Spinal cord (tissue), 10 donors: ENCODE data around the gene DDIT3. TPM values are rescaled to one million over a fixed set of nuclear protein-coding genes. Genes with fewer than 3 reads are reported as not detected.
"Not testable (repeated sequence)": the region's sequence is repeated elsewhere in the genome, so short reads cannot be mapped to it uniquely, and the experiment has no call there.

Source experiments
- DNase-seq, 6 donors: peaks; one replicate each; pipeline versions ENCODE4 v3.0.0 to v3.0.0-alpha.2; 2013 to 2015; ENCODE audit warnings: low spot score in 6 of 6, low read depth in 4 of 6
- H3K27ac ChIP-seq: one replicate; pipeline ENCODE4 v1.5.1; 2013; ENCODE audit warnings: low read depth, low read length, control low read depth
- H3K27me3 ChIP-seq: one replicate; pipeline ENCODE4 v1.6.1; 2013; ENCODE audit warnings: low read length; ENCODE audit not compliant: control insufficient read depth, insufficient read depth
- H3K36me3 ChIP-seq: one replicate; pipeline ENCODE4 v1.6.1; 2013; ENCODE audit warnings: low read length; ENCODE audit not compliant: control insufficient read depth, insufficient read depth
- H3K4me1 ChIP-seq: one replicate; pipeline ENCODE4 v1.6.1; 2013; ENCODE audit warnings: low read length; ENCODE audit not compliant: control insufficient read depth, insufficient read depth
- H3K4me3 ChIP-seq: one replicate; pipeline ENCODE4 v1.5.1; 2013; ENCODE audit warnings: low read depth, low read length, control low read depth
- H3K9me3 ChIP-seq: one replicate; pipeline ENCODE4 v1.6.1; 2013; ENCODE audit warnings: low read length; ENCODE audit not compliant: control insufficient read depth, insufficient read depth
- WGBS: methylation state at CpG from one replicate; pipeline ENCODE4 v1.1.5; 2013; ENCODE audit warnings: missing lambda C conversion rate; ENCODE audit not compliant: insufficient coverage; 5-methylcytosine and 5-hydroxymethylcytosine counted together
- polyA plus RNA-seq, 2 donors: library from polyadenylated mRNA; unstranded; fragments of 120-200 nt; gene quantifications; one replicate each; pipeline ENCODE4 v1.2.1, GENCODE V29; 2013; ENCODE audit not compliant: insufficient read length in 2 of 2
- total RNA-seq, 2 donors: library from RNA; depleted of rRNA in 1 of 2; stranded (reverse); fragments of 120-200 nt in 1 of 2; fragments of >200 nt in 1 of 2; gene quantifications; one replicate each; pipeline versions ENCODE4 v1.2.3 to v1.2.4, GENCODE V29; 2013 to 2014
- donor health status: healthy.

Gene DDIT3
- total and polyA plus RNA-seq, 4 donors: 19.9 to 46.7 (median 27.4) TPM

DNA sequence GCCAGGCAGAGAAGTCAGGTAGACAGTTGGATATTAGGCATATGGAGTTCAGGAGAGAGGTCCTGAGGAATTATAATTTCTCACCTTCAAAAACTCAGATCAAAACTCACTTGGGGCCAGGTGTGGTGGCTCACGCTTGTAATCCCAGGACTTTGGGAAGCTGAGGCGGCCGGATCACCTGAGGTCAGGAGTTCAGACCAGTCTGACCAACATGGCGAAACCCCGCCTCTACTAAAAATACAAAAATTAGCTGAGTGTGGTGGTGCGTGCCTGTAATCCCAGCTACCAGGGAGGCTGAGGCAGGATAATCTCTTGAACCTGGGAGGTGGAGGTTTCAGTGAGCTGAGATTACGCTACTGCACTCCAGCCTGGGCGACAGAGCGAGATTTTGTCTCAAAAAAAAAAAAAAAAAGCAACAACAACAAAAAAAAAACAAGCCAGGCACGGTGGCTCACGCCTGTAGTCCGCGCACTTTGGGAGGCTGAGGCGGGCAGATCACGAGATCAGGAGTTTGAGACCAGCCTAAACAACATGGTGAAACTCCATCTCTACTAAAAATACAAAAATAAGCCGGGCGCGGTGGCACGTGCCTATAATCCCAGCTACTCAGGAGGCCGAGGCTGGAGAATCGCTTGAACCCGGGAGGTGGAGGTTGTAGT is 17.9 kb downstream of the DDIT3 start:
- not testable (repeated sequence) for H3K27ac ChIP-seq, H3K27me3 ChIP-seq, H3K4me3 ChIP-seq, H3K9me3 ChIP-seq, H3K4me1 ChIP-seq, DNase-seq
- peaks cover 76% of the 10 kb centered on the region for H3K36me3 ChIP-seq
- WGBS: 100% methylated on average over 3 of the region's 22 CpGs

DNA sequence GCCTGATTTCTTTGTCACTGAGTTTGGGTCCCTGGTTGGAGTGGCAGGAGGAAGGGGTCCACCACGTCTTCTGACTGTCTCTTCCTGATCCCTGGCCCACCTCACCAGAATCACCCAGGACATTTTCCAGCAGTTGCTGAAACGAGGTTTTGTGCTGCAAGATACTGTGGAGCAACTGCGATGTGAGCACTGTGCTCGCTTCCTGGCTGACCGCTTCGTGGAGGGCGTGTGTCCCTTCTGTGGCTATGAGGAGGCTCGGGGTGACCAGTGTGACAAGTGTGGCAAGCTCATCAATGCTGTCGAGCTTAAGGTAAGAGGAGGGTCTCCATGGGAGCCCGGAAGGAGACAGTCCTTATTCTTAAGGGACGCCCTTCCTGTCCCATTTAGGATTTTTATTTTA is 20.1 kb downstream of the DDIT3 start:
- Histone ChIP-seq H3K36me3 (peaks cover 83% of the 10 kb centered on the region), H3K27ac (no peak overlapping the region), H3K4me1 (no peaks in the 10 kb centered on the region)

DNA sequence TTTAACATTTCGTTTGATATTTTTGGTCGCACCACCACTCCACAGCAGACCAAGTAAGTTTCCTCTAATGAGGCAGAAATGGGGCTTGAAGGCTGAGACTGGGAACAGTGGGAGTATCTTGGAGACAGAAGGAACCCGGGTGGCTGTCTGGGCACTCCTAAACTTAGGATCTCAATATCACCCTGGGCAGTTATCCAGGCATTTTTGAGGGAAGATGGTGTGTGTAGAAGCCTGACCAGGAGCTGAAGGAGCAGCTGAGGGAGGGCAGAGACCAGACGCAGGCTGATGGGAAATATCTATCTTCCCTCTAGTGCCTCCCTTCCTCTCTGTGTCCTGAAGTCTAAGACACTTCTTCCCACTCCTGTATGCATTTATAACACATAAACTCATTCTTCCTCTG is 21.7 kb downstream of the DDIT3 start:
- Histone ChIP-seq H3K27ac (no peak overlapping the region), H3K36me3 (peaks cover 72% of the 10 kb centered on the region), H3K4me1 (no peaks in the 10 kb centered on the region), H3K4me3 (no peak overlapping the region), H3K27me3 (no peaks in the 10 kb centered on the region), H3K9me3 (no peaks in the 10 kb centered on the region)
- no CpG with 5 or more reads among the region's 4 CpGs for WGBS
- DNase-seq: no peak

More for the DNA sequence above, 20.1 kb downstream of the DDIT3 start:
- WGBS: 98% methylated on average over 11 of the region's 11 CpGs
- no peaks in the 10 kb centered on the region for H3K27me3 ChIP-seq
- no peaks in the 10 kb centered on the region for H3K9me3 ChIP-seq
- no peak overlapping the region for H3K4me3 ChIP-seq
- no peak for DNase-seq

DNA sequence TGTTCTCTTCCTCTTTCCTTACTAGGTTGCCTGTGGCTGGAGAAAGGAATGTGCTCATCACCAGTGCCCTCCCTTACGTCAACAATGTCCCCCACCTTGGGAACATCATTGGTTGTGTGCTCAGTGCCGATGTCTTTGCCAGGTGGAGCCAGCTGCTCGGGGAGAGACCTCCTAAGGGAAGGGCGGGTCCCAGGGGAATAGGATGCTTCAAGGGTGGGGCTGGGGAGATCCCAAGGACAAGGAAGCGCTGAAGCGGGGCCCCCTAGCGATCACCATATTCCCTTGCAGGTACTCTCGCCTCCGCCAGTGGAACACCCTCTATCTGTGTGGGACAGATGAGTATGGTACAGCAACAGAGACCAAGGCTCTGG is 22.2 kb downstream of the DDIT3 start:
- Histone ChIP-seq H3K4me1 (no peaks in the 10 kb centered on the region), H3K27me3 (no peaks in the 10 kb centered on the region), H3K36me3 (peaks cover 68% of the 10 kb centered on the region), H3K9me3 (no peaks in the 10 kb centered on the region), H3K27ac (no peak overlapping the region), H3K4me3 (no peak overlapping the region)
- DNase-seq: no peak
- no CpG with 5 or more reads among the region's 9 CpGs for WGBS

DNA sequence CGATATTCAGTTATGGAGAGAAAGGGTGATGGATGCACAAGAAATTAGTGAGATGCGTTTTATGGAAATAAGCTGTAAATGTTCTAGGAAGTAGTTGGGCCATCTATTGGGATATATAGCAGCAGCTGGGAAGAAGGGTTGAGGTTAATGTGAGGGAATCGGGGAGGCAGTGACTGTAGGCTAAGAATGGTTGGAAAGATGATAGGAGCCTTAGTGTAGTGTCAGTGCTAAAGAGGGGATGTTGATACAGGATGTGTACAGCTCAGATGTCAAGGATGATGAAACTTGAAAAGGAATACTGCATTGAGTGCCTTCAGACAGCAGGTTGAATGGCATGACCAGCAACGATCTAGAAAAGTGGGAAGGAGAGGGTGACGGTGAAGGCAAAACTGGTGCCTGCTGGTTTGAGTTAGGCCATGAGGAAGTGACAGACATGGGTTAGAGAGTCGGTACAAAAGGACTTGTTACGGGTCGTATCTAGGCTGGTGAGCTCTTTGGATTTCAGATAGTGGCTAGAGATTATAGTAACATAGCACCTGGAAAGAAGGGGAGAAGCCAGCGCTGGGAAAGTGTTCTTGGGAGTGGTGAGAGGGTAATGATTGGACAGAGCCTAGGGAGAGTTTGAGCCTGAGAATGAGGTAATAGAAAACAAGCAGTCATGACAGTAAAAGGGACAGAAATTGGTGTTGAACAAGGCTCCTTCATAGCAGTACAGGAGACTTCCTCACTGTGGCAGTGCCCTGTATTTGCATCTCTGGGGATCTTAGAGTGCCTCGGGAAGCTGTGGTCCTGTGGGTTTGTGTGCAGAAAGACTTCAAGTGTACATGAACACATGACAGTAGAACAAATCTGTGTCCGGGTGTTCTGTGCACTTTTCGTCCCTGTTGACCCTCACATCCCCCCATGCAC is 22.8 kb downstream of the DDIT3 start:
- no peaks in the 10 kb centered on the region for H3K4me1 ChIP-seq
- 97% methylated on average over 12 of the region's 12 CpGs for whole genome bisulfite sequencing
- H3K9me3 ChIP-seq: no peaks in the 10 kb centered on the region
- no peak for DNase-seq
- no peak overlapping the region for H3K4me3 ChIP-seq
- H3K27me3 ChIP-seq: no peaks in the 10 kb centered on the region
- peaks cover 65% of the 10 kb centered on the region for H3K36me3 ChIP-seq
- no peak overlapping the region for H3K27ac ChIP-seq

DNA sequence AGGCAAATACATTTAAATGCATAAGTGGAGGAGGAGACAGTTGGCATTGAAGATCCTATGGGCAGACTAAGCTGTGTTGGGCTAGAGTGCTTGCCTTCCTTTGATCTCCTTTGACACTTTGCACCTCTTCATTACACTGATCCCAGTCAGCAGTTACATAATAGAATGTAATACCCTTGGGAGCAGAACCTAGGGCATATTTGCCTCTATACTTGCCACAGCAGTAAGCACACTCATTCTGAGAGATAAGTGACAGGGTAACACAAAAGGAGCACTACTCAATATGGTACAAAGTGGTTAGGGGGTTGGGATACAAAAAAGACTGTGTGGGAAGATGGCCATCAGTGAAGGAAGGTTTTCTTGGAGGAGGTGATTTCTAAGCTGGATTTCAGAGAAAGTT is 23.5 kb downstream of the DDIT3 start:
- Histone ChIP-seq H3K27ac (no peak overlapping the region), H3K36me3 (peaks cover 62% of the 10 kb centered on the region), H3K9me3 (no peaks in the 10 kb centered on the region)

DNA sequence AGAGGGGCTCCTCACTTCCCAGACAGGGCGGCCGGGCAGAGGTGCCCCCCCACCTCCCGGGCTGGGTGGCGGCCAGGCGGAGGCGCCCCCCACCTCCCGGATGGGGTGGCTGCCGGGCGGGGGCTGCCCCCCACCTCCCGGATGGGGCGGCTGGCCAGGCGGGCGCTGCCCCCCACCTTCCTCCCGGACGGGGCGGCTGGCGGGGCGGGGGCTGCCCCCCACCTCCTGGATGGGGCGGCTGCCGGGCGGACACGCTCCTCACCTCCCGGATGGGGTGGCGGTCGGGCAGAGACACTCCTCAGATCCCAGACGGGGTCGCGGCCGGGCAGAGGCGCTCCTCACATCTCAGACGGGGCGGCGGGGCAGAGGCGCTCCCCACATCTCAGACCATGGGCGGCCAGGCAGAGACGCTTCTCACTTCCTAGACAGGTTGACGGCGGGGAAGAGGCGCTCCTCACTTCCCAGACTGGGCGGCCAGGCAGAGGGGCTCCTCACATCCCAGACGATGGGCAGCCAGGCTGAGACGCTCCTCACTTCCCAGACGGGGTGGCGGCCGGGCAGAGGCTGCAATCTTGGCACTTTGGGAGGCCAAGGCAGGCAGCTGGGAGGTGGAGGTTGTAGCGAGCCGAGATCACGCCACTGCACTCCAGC is 25.1 kb downstream of the DDIT3 start:
- H3K4me1 ChIP-seq, DNase-seq, H3K4me3 ChIP-seq, H3K9me3 ChIP-seq, H3K27ac ChIP-seq, H3K27me3 ChIP-seq: not testable (repeated sequence)
- WGBS: 95% methylated on average over 25 of the region's 48 CpGs
- H3K36me3 ChIP-seq: peaks cover 56% of the 10 kb centered on the region

More for the DNA sequence above, 23.5 kb downstream of the DDIT3 start:
- Histone ChIP-seq H3K27me3 (no peaks in the 10 kb centered on the region), H3K4me1 (no peaks in the 10 kb centered on the region), H3K4me3 (no peak overlapping the region)
- no peak for DNase-seq

DNA sequence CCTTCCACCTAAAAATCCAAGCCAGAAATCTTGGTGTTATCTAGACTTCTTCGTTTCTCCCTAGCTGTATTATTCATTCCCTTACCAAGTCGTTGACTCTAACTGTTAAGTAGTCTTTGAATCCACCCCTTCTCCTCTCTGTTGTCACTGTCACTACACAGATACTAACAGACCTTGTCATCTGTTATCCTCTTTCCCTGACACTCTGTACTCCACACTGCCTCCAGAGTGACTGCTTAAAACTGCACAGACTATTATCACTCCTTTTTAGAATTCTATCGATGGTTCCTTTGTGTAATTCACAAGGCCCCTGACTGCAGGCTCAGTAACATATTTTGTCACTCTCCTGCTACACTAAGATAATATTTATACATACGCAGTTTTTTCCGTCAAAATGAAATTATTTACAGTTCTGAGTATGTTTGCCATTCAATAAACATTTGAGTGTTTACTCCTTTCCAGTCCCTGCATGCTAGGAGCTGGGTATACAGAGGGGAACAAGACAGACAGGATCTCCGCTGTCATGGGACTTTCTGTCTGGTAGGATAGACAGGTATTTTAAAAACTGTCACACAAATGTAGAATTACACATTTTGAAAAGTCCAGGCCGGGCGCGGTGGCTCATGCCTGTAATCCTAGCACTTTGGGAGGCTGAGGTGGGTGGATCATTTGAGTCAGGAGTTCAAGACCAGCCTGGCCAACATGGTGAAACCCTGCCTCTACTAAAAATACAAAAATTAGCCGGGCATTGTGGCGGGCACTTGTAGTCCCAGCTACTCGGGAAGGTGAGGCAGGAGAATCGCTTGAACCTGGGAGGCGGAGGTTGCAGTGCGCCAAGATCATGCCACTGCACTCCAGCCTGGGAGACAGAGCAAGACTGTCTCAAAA is 28.7 kb downstream of the DDIT3 start:
- H3K36me3 ChIP-seq: peaks cover 40% of the 10 kb centered on the region
- WGBS: 90% methylated on average over 8 of the region's 15 CpGs
- no peak overlapping the region for H3K4me3 ChIP-seq
- no peaks in the 10 kb centered on the region for H3K9me3 ChIP-seq
- H3K4me1 ChIP-seq: peaks cover 16% of the 10 kb centered on the region
- no peaks in the 10 kb centered on the region for H3K27me3 ChIP-seq
- H3K27ac ChIP-seq: no peak overlapping the region
- peak in 1 of 6 donors; percentile 10 for DNase-seq

DNA sequence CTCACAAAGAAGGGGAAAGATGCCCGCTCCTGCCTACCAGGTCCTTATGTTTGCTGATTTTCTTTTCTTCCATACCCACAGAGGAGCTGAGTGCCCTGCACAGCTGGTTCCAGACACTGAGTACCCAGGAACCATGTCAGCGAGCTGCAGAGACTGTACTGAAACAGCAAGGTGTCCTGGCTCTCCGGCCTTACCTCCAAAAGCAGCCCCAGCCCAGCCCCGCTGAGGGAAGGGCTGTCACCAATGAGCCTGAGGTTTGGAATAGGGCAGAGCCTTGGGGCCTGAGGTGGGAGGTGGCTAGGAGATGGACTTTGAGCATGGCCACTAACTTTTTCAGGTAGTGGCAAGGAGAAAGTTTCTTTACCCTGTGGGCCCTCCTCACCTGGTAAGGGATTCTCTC is 30.2 kb downstream of the DDIT3 start:
- no peak for DNase-seq
- no peak overlapping the region for H3K27ac ChIP-seq
- H3K27me3 ChIP-seq: no peaks in the 10 kb centered on the region
- no peak overlapping the region for H3K4me3 ChIP-seq
- H3K4me1 ChIP-seq: peaks cover 16% of the 10 kb centered on the region
- H3K36me3 ChIP-seq: peaks cover 24% of the 10 kb centered on the region
- WGBS: 100% methylated on average over 3 of the region's 4 CpGs
- no peaks in the 10 kb centered on the region for H3K9me3 ChIP-seq
